ENCODE measurements around the gene SEMA4G.

Gene SEMA4G

GRCh38 chr10:100983868-100984671, 14.8 kb downstream of the SEMA4G start:
- H3K36me3 ChIP-seq (ENCODE audit: control insufficient read depth, insufficient read depth, low read length), result peaks cover 15% of the 10 kb centered on the region
- H3K9me3 ChIP-seq (ENCODE audit: control insufficient read depth, insufficient read depth, low read length), result no peaks in the 10 kb centered on the region
- H3K9ac ChIP-seq (ENCODE audit: low read depth, low read length), result no peak overlapping the region
- no peak overlapping the region for H3K4me3 ChIP-seq (ENCODE audit: low read depth, low read length)
- no peaks in the 10 kb centered on the region for H3K27me3 ChIP-seq (ENCODE audit: control insufficient read depth, insufficient read depth, low read length)
- H3K4me1 ChIP-seq (ENCODE audit: control insufficient read depth, insufficient read depth, low read length), result no peaks in the 10 kb centered on the region

DNA sequence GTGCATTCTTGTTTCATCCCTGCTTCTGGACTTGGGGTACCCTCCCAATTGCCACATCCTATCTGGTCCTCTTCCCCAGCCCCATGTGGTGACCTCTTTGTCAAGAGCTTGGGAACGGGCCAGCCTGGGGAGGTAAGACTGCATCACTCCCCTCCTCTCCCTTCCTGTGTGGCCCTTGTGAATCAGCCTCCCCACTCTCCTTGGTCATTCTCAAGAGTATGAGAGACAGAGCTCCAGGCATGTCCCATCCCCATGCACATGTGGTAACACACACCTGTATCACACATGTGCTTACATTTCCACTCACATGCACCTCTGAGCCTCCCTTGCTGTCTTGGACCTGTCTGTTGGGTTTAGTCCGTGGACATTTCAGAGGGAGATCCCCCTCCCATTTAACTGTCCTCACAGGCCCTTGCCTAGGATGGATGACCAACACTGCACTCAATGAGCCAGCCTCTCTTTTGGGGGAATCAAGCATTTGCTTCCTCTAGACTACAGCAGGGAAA, 15.4 kb downstream of the SEMA4G start:
- H3K9ac ChIP-seq (ENCODE audit: low read depth, low read length), result no peak overlapping the region
- no peaks in the 10 kb centered on the region for H3K27me3 ChIP-seq (ENCODE audit: control insufficient read depth, insufficient read depth, low read length)
- no peaks in the 10 kb centered on the region for H3K4me1 ChIP-seq (ENCODE audit: control insufficient read depth, insufficient read depth, low read length)
- no peaks in the 10 kb centered on the region for H3K9me3 ChIP-seq (ENCODE audit: control insufficient read depth, insufficient read depth, low read length)
- peaks cover 20% of the 10 kb centered on the region for H3K36me3 ChIP-seq (ENCODE audit: control insufficient read depth, insufficient read depth, low read length)
- H3K4me3 ChIP-seq (ENCODE audit: low read depth, low read length), result no peak overlapping the region

GRCh38 chr10:100985336-100985735, 16.0 kb downstream of the SEMA4G start:
- H3K36me3 ChIP-seq (ENCODE audit: control insufficient read depth, insufficient read depth, low read length), result peaks cover 23% of the 10 kb centered on the region
- no peak overlapping the region for H3K4me3 ChIP-seq (ENCODE audit: low read depth, low read length)
- H3K4me1 ChIP-seq (ENCODE audit: control insufficient read depth, insufficient read depth, low read length), result no peaks in the 10 kb centered on the region
- H3K9ac ChIP-seq (ENCODE audit: low read depth, low read length), result no peak overlapping the region
- no peaks in the 10 kb centered on the region for H3K27me3 ChIP-seq (ENCODE audit: control insufficient read depth, insufficient read depth, low read length)
- H3K9me3 ChIP-seq (ENCODE audit: control insufficient read depth, insufficient read depth, low read length), result no peaks in the 10 kb centered on the region

- Histone ChIP-seq H3K36me3 (ENCODE audit: control insufficient read depth, insufficient read depth, low read length) (peaks cover 29% of the 10 kb centered on the region), H3K4me3 (ENCODE audit: low read depth, low read length) (peak overlapping the region; percentile 99), H3K9ac (ENCODE audit: low read depth, low read length) (peak overlapping the region; percentile 92), H3K4me1 (ENCODE audit: control insufficient read depth, insufficient read depth, low read length) (no peaks in the 10 kb centered on the region), H3K27me3 (ENCODE audit: control insufficient read depth, insufficient read depth, low read length) (no peaks in the 10 kb centered on the region), H3K9me3 (ENCODE audit: control insufficient read depth, insufficient read depth, low read length) (no peaks in the 10 kb centered on the region)
These were observed 17.3 kb downstream of the SEMA4G start for GRCh38 chr10:100986623-100986951.

DNA sequence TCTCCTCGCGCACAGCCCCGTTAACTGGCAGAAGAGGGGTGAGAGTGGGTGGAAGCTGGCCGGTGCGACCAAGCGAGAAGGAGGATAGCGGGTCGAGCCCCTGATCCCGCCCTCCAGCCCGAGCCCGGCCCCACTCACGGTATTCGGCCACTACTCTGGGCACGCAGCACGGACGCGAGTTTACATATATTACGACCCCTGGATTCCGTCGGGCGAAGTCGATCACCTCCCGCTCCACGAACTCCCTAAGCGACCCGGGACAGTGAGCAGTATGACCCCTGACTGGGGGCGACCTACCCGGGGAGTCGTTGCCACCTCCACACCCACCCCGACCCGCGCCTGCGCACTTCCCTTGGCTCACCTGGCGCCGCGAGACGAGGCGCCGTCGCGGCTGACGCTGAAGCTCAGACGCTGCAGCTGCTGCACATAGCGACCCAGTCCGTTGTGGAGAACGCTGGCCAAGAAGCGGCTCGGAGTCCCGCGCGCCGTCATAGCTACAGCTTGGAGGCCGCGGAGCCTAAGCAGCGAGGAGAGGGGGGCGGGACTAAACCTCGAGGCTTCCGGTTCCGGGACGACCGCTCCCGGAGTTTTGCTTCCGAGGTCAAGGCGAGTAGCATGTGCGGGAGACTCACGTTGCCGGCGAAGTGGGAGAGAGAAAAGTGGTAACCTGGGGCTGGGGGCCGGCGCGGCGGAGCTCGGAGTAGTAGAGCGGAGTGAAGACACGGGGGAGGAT, 17.8 kb downstream of the SEMA4G start, which contains the start of the genes MRPL43 and TWNK:
Gene MRPL43 (minus strand): TSS at position 546 of the 733 bp plus-strand sequence. CDS start 54 bp downstream, at position 492.
Gene TWNK (plus strand): TSS at position 592 of the 733 bp plus-strand sequence. CDS start 668 bp downstream, outside the sequence.
- H3K27me3 ChIP-seq (ENCODE audit: control insufficient read depth, insufficient read depth, low read length), result no peaks in the 10 kb centered on the region
- no peaks in the 10 kb centered on the region for H3K9me3 ChIP-seq (ENCODE audit: control insufficient read depth, insufficient read depth, low read length)
- peak within 1 kb of the TSS; percentile 99 for H3K4me3 ChIP-seq (ENCODE audit: low read depth, low read length)
- peaks cover 29% of the 10 kb centered on the region for H3K36me3 ChIP-seq (ENCODE audit: control insufficient read depth, insufficient read depth, low read length)
- peak within 1 kb of the TSS; percentile 92 for H3K9ac ChIP-seq (ENCODE audit: low read depth, low read length)
- no peaks in the 10 kb centered on the region for H3K4me1 ChIP-seq (ENCODE audit: control insufficient read depth, insufficient read depth, low read length)

DNA sequence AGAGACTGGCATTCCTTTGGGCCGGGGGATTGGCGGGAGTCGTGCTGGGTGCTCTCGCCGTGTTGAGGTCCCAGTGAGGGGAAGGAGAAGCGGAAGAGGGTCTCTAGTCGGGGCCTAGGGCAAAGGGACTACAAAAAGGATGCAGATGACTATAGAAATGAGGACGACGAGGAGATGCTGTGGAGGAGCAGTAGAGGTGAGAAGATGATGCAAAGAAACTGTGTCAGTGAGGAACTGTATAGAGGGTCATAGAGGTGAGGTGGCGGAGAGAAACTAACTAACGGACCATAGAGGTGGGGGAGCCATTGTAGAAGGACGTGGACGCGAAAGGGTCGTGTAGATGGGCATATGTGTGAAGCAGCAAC, 18.4 kb downstream of the SEMA4G start:
- H3K4me3 ChIP-seq (ENCODE audit: low read depth, low read length), result peak overlapping the region; percentile 99
- H3K9me3 ChIP-seq (ENCODE audit: control insufficient read depth, insufficient read depth, low read length), result no peaks in the 10 kb centered on the region
- no peaks in the 10 kb centered on the region for H3K4me1 ChIP-seq (ENCODE audit: control insufficient read depth, insufficient read depth, low read length)
- no peaks in the 10 kb centered on the region for H3K27me3 ChIP-seq (ENCODE audit: control insufficient read depth, insufficient read depth, low read length)
- peak overlapping the region; percentile 92 for H3K9ac ChIP-seq (ENCODE audit: low read depth, low read length)
- H3K36me3 ChIP-seq (ENCODE audit: control insufficient read depth, insufficient read depth, low read length), result peaks cover 32% of the 10 kb centered on the region

DNA sequence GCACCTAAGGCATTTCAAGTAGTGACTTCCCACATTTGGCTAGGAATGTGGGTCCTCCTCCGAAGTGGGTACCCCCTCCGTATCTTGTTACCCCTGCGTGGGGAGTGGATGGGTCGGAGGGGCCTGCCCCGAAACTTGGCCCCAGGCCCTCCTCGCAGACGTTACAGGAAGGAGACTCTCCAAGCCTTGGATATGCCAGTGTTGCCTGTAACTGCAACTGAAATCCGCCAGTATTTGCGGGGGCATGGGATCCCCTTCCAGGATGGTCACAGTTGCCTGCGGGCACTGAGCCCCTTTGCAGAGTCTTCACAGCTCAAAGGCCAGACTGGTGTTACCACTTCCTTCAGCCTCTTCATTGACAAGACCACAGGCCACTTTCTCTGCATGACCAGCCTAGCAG, 18.9 kb downstream of the SEMA4G start:
- Histone ChIP-seq H3K27me3 (ENCODE audit: control insufficient read depth, insufficient read depth, low read length) (no peaks in the 10 kb centered on the region), H3K36me3 (ENCODE audit: control insufficient read depth, insufficient read depth, low read length) (peaks cover 32% of the 10 kb centered on the region), H3K9me3 (ENCODE audit: control insufficient read depth, insufficient read depth, low read length) (no peaks in the 10 kb centered on the region), H3K4me1 (ENCODE audit: control insufficient read depth, insufficient read depth, low read length) (no peaks in the 10 kb centered on the region), H3K4me3 (ENCODE audit: low read depth, low read length) (peak overlapping the region; percentile 99), H3K9ac (ENCODE audit: low read depth, low read length) (peak overlapping the region; percentile 92)

- H3K4me3 ChIP-seq (ENCODE audit: low read depth, low read length), result no peak overlapping the region
- no peaks in the 10 kb centered on the region for H3K27me3 ChIP-seq (ENCODE audit: control insufficient read depth, insufficient read depth, low read length)
- H3K4me1 ChIP-seq (ENCODE audit: control insufficient read depth, insufficient read depth, low read length), result no peaks in the 10 kb centered on the region
- H3K36me3 ChIP-seq (ENCODE audit: control insufficient read depth, insufficient read depth, low read length), result peaks cover 40% of the 10 kb centered on the region
- H3K9ac ChIP-seq (ENCODE audit: low read depth, low read length), result peak overlapping the region; percentile 32
- H3K9me3 ChIP-seq (ENCODE audit: control insufficient read depth, insufficient read depth, low read length), result no peaks in the 10 kb centered on the region
These were observed 19.8 kb downstream of the SEMA4G start for GRCh38 chr10:100989088-100989487.

DNA sequence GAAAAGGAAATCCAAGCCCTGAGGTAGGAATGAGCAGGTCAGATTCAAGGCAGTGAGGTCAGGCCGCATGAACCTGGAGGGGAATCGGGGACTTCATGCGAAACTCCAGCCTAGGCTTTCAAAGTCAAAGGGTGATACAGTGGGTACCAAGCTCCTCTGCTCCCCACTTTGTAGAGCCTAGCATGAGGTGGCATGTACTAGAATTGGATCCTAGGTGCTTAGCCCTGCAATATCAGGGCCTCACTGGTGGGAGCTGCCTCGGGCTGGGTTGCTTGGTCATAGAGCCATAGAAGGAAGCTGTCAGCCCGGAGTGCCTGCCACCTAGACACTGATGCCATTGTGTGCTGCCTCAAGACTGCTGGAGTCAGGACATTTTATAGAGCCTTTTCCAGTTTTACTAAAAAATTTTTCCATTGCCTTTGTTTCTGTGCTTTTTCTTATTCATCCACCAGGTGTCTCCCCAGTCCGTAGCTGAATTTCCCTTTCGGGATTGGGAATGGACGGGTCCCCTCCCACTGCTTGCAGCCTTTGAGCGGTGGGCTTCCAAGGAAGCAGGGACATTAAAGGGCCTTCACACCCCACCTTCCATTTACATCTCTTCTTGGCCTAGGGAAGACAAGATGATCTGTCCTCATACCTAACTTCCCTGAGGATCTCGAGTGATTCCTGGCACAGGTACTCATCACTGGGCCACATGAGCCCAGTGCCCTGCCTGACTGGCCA, 24.8 kb downstream of the SEMA4G start:
- H3K4me3 ChIP-seq (ENCODE audit: low read depth, low read length), result no peak overlapping the region
- H3K9me3 ChIP-seq (ENCODE audit: control insufficient read depth, insufficient read depth, low read length), result no peaks in the 10 kb centered on the region
- peaks cover 33% of the 10 kb centered on the region for H3K36me3 ChIP-seq (ENCODE audit: control insufficient read depth, insufficient read depth, low read length)
- H3K4me1 ChIP-seq (ENCODE audit: control insufficient read depth, insufficient read depth, low read length), result peaks cover 13% of the 10 kb centered on the region
- H3K27me3 ChIP-seq (ENCODE audit: control insufficient read depth, insufficient read depth, low read length), result no peaks in the 10 kb centered on the region
- H3K9ac ChIP-seq (ENCODE audit: low read depth, low read length), result no peak overlapping the region

- Histone ChIP-seq H3K36me3 (ENCODE audit: control insufficient read depth, insufficient read depth, low read length) (peaks cover 25% of the 10 kb centered on the region), H3K9ac (ENCODE audit: low read depth, low read length) (no peak overlapping the region), H3K4me1 (ENCODE audit: control insufficient read depth, insufficient read depth, low read length) (peaks cover 13% of the 10 kb centered on the region), H3K4me3 (ENCODE audit: low read depth, low read length) (no peak overlapping the region), H3K27me3 (ENCODE audit: control insufficient read depth, insufficient read depth, low read length) (no peaks in the 10 kb centered on the region), H3K9me3 (ENCODE audit: control insufficient read depth, insufficient read depth, low read length) (no peaks in the 10 kb centered on the region)
These were observed 25.9 kb downstream of the SEMA4G start for GRCh38 chr10:100995181-100995580.

- H3K4me1 ChIP-seq (ENCODE audit: control insufficient read depth, insufficient read depth, low read length), result peaks cover 13% of the 10 kb centered on the region
- H3K36me3 ChIP-seq (ENCODE audit: control insufficient read depth, insufficient read depth, low read length), result peaks cover 11% of the 10 kb centered on the region
- H3K9ac ChIP-seq (ENCODE audit: low read depth, low read length), result peak overlapping the region; percentile 65
- no peaks in the 10 kb centered on the region for H3K9me3 ChIP-seq (ENCODE audit: control insufficient read depth, insufficient read depth, low read length)
- no peaks in the 10 kb centered on the region for H3K27me3 ChIP-seq (ENCODE audit: control insufficient read depth, insufficient read depth, low read length)
- H3K4me3 ChIP-seq (ENCODE audit: low read depth, low read length), result peak overlapping the region; percentile 79
These were observed 27.5 kb downstream of the SEMA4G start for GRCh38 chr10:100996678-100997359.
